SK-N-MC (cell line): ENCODE data around the gene TLK1.
A peak's percentile ranks its signal among the peaks of the same experiment; 100 is the strongest.

Experiments
- DNase-seq: peaks from one replicate; pipeline ENCODE4 v3.0.0-alpha.2; 2011; ENCODE audit warnings: low read depth, low spot score
- H3K27ac ChIP-seq: fragments of 200-600 bp; sonication (generic); 2 replicates; pipeline ENCODE4 v1.5.1; 2016; ENCODE audit warnings: mixed run types
- H3K36me3 ChIP-seq: fragments of 200-600 bp; sonication (generic); 2 replicates; pipeline ENCODE4 v1.6.1; 2017; ENCODE audit warnings: antibody characterized with exemption, low read length, mixed read lengths; ENCODE audit not compliant: insufficient read depth
- H3K4me3 ChIP-seq: fragments of 200-600 bp; sonication (generic); 2 replicates; pipeline ENCODE4 v1.5.1; 2016
- H3K9ac ChIP-seq: fragments of 200-600 bp; sonication (generic); 2 replicates; pipeline ENCODE4 v1.8.0; 2017; ENCODE audit warnings: mixed run types, mixed read lengths; ENCODE audit not compliant: insufficient read length
- H3K9me3 ChIP-seq: fragments of 200-600 bp; sonication (generic); 2 replicates; pipeline ENCODE4 v1.6.1; 2017; ENCODE audit warnings: low read depth, mild to moderate bottlenecking, antibody characterized with exemption, low read length, moderate library complexity, mixed read lengths
- EZH2 ChIP-seq: fragments of 200-600 bp; sonication (generic); IDR thresholded peaks from one replicate; pipeline ENCODE4 v1.6.1; 2017; ENCODE audit warnings: antibody characterized with exemption
- FOXP2 ChIP-seq: optimal IDR thresholded peaks from 2 replicates; pipeline ENCODE3; 2011; ENCODE audit warnings: mild to moderate bottlenecking, moderate library complexity; ENCODE audit not compliant: insufficient read depth; ENCODE audit errors: extremely low read length, control extremely low read depth
- POLR2AphosphoS5 ChIP-seq: IDR thresholded peaks from 2 replicates; pipeline ENCODE4 v1.6.1; 2012; ENCODE audit warnings: mild to moderate bottlenecking, low read depth, low read length, borderline replicate concordance

Gene TLK1

GRCh38 chr2:171160119-171160955, at the start of gene TLK1:
Gene TLK1, minus strand, starts transcription at chr2:171160893. Its CDS starts 465 bp downstream, at chr2:171160428.
- Histone ChIP-seq H3K4me3 (peak within 1 kb of the TSS; percentile 99), H3K27ac (peak within 1 kb of the TSS; percentile 96), H3K36me3 (no peaks in the 10 kb centered on the region), H3K9me3 (no peaks in the 10 kb centered on the region), H3K9ac (peak within 1 kb of the TSS; percentile 93)
- TF ChIP-seq POLR2AphosphoS5: peak; percentile 41; the same call in 1 of the 2 replicates
- no peak for TF ChIP-seq FOXP2
- no peak for DNase-seq

- no peak overlapping the region for H3K9ac ChIP-seq
- no peak overlapping the region for H3K27ac ChIP-seq
- TF ChIP-seq FOXP2 (no peak), POLR2AphosphoS5 (no peak), EZH2 (no peak)
- no peak overlapping the region for H3K4me3 ChIP-seq
- DNase-seq: no peak
- H3K9me3 ChIP-seq: no peaks in the 10 kb centered on the region
- no peaks in the 10 kb centered on the region for H3K36me3 ChIP-seq
These were observed 49.6 kb upstream of the TLK1 start for GRCh38 chr2:171210216-171210863.

GRCh38 chr2:171208657-171209056, 48.0 kb upstream of the TLK1 start:
- H3K27ac ChIP-seq: no peak overlapping the region
- H3K4me3 ChIP-seq: no peak overlapping the region
- no peak overlapping the region for H3K9ac ChIP-seq
- DNase-seq: no peak
- no peaks in the 10 kb centered on the region for H3K9me3 ChIP-seq
- H3K36me3 ChIP-seq: no peaks in the 10 kb centered on the region
- TF ChIP-seq POLR2AphosphoS5 (no peak), FOXP2 (no peak), EZH2 (no peak)

- Histone ChIP-seq H3K9ac (no peak overlapping the region), H3K4me3 (no peak overlapping the region), H3K9me3 (no peaks in the 10 kb centered on the region), H3K36me3 (no peaks in the 10 kb centered on the region), H3K27ac (no peak overlapping the region)
- TF ChIP-seq FOXP2 (no peak), POLR2AphosphoS5 (no peak), EZH2 (no peak)
- DNase-seq: no peak
These were observed 45.9 kb upstream of the TLK1 start for GRCh38 chr2:171206422-171207115.

GRCh38 chr2:171205551-171205950, 44.9 kb upstream of the TLK1 start:
- Histone ChIP-seq H3K4me3 (no peak overlapping the region), H3K36me3 (no peaks in the 10 kb centered on the region), H3K9me3 (no peaks in the 10 kb centered on the region), H3K27ac (no peak overlapping the region), H3K9ac (no peak overlapping the region)
- no peak for DNase-seq
- TF ChIP-seq FOXP2 (no peak), EZH2 (no peak), POLR2AphosphoS5 (no peak)

- no peak overlapping the region for H3K9ac ChIP-seq
- no peak for DNase-seq
- H3K4me3 ChIP-seq: no peak overlapping the region
- no peak for TF ChIP-seq EZH2
- TF ChIP-seq FOXP2: no peak
- no peak for TF ChIP-seq POLR2AphosphoS5
- no peaks in the 10 kb centered on the region for H3K36me3 ChIP-seq
- H3K9me3 ChIP-seq: no peaks in the 10 kb centered on the region
- no peak overlapping the region for H3K27ac ChIP-seq
These were observed 41.1 kb upstream of the TLK1 start for GRCh38 chr2:171201767-171202166.

- TF ChIP-seq FOXP2: no peak
- TF ChIP-seq EZH2: no peak
- no peak for TF ChIP-seq POLR2AphosphoS5
- H3K27ac ChIP-seq: no peak overlapping the region
- no peaks in the 10 kb centered on the region for H3K9me3 ChIP-seq
- H3K9ac ChIP-seq: no peak overlapping the region
- H3K36me3 ChIP-seq: no peaks in the 10 kb centered on the region
- DNase-seq: no peak
- no peak overlapping the region for H3K4me3 ChIP-seq
These were observed 40.6 kb upstream of the TLK1 start for GRCh38 chr2:171201271-171201670.

GRCh38 chr2:171200469-171200868, 39.8 kb upstream of the TLK1 start:
- Histone ChIP-seq H3K27ac (no peak overlapping the region), H3K4me3 (no peak overlapping the region), H3K9ac (no peak overlapping the region), H3K9me3 (no peaks in the 10 kb centered on the region), H3K36me3 (no peaks in the 10 kb centered on the region)
- no peak for TF ChIP-seq EZH2
- no peak for TF ChIP-seq POLR2AphosphoS5
- no peak for TF ChIP-seq FOXP2
- no peak for DNase-seq
